Colonic mucosa (tissue), 4 donors: ENCODE measurements around the gene PDE4A. TPM values are rescaled to one million over a fixed set of nuclear protein-coding genes. Genes with fewer than 3 reads are reported as not detected.
A peak's percentile ranks its signal among the peaks of the same experiment; 100 is the strongest.
"Not testable (repeated sequence)": the region's sequence is repeated elsewhere in the genome, so short reads cannot be mapped to it uniquely, and the experiment has no call there.

Experiments used
- DNase-seq: peaks from one replicate; pipeline ENCODE4 v3.0.0-alpha.2; 2020
- H3K27ac ChIP-seq: fragments of 200-600 bp; one replicate; pipeline ENCODE4 v1.8.0; 2021
- H3K27me3 ChIP-seq: fragments of 200-600 bp; one replicate; pipeline ENCODE4 v1.8.0; 2021
- H3K36me3 ChIP-seq: fragments of 200-600 bp; one replicate; pipeline ENCODE4 v1.8.0; 2021
- H3K4me1 ChIP-seq: fragments of 200-600 bp; one replicate; pipeline ENCODE4 v1.8.0; 2021; ENCODE audit warnings: mild to moderate bottlenecking
- H3K4me3 ChIP-seq: fragments of 200-600 bp; one replicate; pipeline ENCODE4 v1.8.0; 2021
- H3K9ac ChIP-seq, 2 donors: one replicate each; pipeline ENCODE4 v1.7.0; 2013; ENCODE audit warnings: control low read depth in 2 of 2, low read depth in 2 of 2, low read length in 2 of 2
- H3K9me3 ChIP-seq: fragments of 200-600 bp; one replicate; pipeline ENCODE4 v1.8.0; 2021
- CTCF ChIP-seq: fragments of 200-600 bp; IDR thresholded peaks from one replicate; pipeline ENCODE4 v1.8.0; 2022; ENCODE audit warnings: antibody characterized with exemption, mild to moderate bottlenecking
- intact Hi-C: fragments of 100-400 bp; cut with DNase I; formaldehyde crosslinking; loops from one replicate; pipeline ENCODE4 v1.14.1; 2022
- total RNA-seq, 2 donors: library from RNA; stranded (reverse); fragmentation: NEBNext Ultra II Directional in 1 of 2; extraction: Animal tissue kit (Norgen Biotek cat#: 25700) in 1 of 2; gene quantifications; one replicate each; pipeline ENCODE4 v1.2.1, GENCODE V29; 2021
- donor health status: healthy.
- donor health status: DM: no; HTN: no; CAD: no.
- donor health status: DM: no; HTN: no; CAD: no.

The PDE4A gene
- total RNA-seq, 2 donors from 2014 or later: 8.6 to 13.8 TPM

GRCh38 chr19:10407096-10407495 is 13.2 kb upstream of the PDE4A start:
- Histone ChIP-seq H3K4me1 (peaks cover 3% of the 10 kb centered on the region), H3K27me3 (peaks cover 9% of the 10 kb centered on the region), H3K27ac (no peak overlapping the region), H3K4me3 (no peak overlapping the region), H3K9me3 (no peaks in the 10 kb centered on the region), H3K36me3 (no peaks in the 10 kb centered on the region), H3K9ac (no peak overlapping the region)
- DNase-seq: no peak
- intact Hi-C loops: no loop called here
- no peak for TF ChIP-seq CTCF

- intact Hi-C loops: no loop called here
- DNase-seq: no peak
- H3K9me3 ChIP-seq: no peaks in the 10 kb centered on the region
- H3K27me3 ChIP-seq: peaks cover 9% of the 10 kb centered on the region
- H3K4me3 ChIP-seq: no peak overlapping the region
- H3K27ac ChIP-seq: no peak overlapping the region
- TF ChIP-seq CTCF: no peak
- H3K4me1 ChIP-seq: peaks cover 3% of the 10 kb centered on the region
- no peaks in the 10 kb centered on the region for H3K36me3 ChIP-seq
- H3K9ac ChIP-seq: peak overlapping the region in 1 of 2 donors; percentile 56
Measured at GRCh38 chr19:10408511-10409283, 11.6 kb upstream of the PDE4A start.

GRCh38 chr19:10411224-10411623 is 9.1 kb upstream of the PDE4A start:
- H3K27me3 ChIP-seq, intact Hi-C loops, H3K4me1 ChIP-seq, H3K9me3 ChIP-seq, H3K9ac ChIP-seq, DNase-seq, H3K36me3 ChIP-seq, H3K27ac ChIP-seq, H3K4me3 ChIP-seq: not testable (repeated sequence)

GRCh38 chr19:10412257-10412977 is 7.9 kb upstream of the PDE4A start:
- Histone ChIP-seq H3K4me3 (no peak overlapping the region), H3K9ac (no peak overlapping the region), H3K27ac (no peak overlapping the region), H3K27me3 (peaks cover 3% of the 10 kb centered on the region), H3K36me3 (no peaks in the 10 kb centered on the region), H3K4me1 (no peaks in the 10 kb centered on the region), H3K9me3 (no peaks in the 10 kb centered on the region)
- no peak for TF ChIP-seq CTCF
- no peak for DNase-seq
- intact Hi-C loops: no loop called here

GRCh38 chr19:10416083-10416379 is 4.3 kb upstream of the PDE4A start:
- H3K36me3 ChIP-seq: no peaks in the 10 kb centered on the region
- TF ChIP-seq CTCF: no peak
- H3K9me3 ChIP-seq: no peaks in the 10 kb centered on the region
- peak overlapping the region; percentile 35 for H3K4me3 ChIP-seq
- no peak overlapping the region for H3K27ac ChIP-seq
- peaks cover 39% of the 10 kb centered on the region for H3K27me3 ChIP-seq
- intact Hi-C loops: no loop called here
- DNase-seq: no peak
- H3K4me1 ChIP-seq: peaks cover 7% of the 10 kb centered on the region
- peak overlapping the region in 1 of 2 donors; percentile 51 for H3K9ac ChIP-seq
